Measurements from ENCODE around the gene CFAP299.

- TF ChIP-seq POLR2A (IDR thresholded peaks at IDR 0.05), result no peak
- TF ChIP-seq CTCF (IDR thresholded peaks at IDR 0.05), result peak in 4 of 6 experiments; percentile 42 to 56 (median 51)
Observed at GRCh38 chr4:80362578-80363181, 27.1 kb downstream of the CFAP299 start.

All from Peyer's patch (tissue), 4 donors.